SKM-1 treated with dmso at 0.1 percent for 144 hours (cell line): ENCODE data around the gene FGF11.

Experiments
- DNase-seq: peaks from one replicate; lab custom pipeline; 2025; ENCODE audit not compliant: unreplicated experiment; lab: John Stamatoyannopoulos, UW

The FGF11 gene

GRCh38 chr17:7408252-7408727 lies 31.0 kb upstream of the FGF11 start:
- DNase-seq = no peak

- DNase-seq = no peak
Observed at GRCh38 chr17:7408863-7409262, 30.4 kb upstream of the FGF11 start.

GRCh38 chr17:7409716-7410115 lies 29.6 kb upstream of the FGF11 start:
- no peak for DNase-seq

- no peak for DNase-seq
Observed at GRCh38 chr17:7410634-7411426, 28.5 kb upstream of the FGF11 start.

- DNase-seq = no peak
Observed at GRCh38 chr17:7411427-7411750, 27.9 kb upstream of the FGF11 start.

- DNase-seq = no peak
Observed at GRCh38 chr17:7413346-7413985, 25.8 kb upstream of the FGF11 start.

- no peak for DNase-seq
Observed at GRCh38 chr17:7414837-7415236, 24.5 kb upstream of the FGF11 start.

GRCh38 chr17:7415784-7416183 lies 23.5 kb upstream of the FGF11 start:
- DNase-seq = no peak

- DNase-seq = no peak
Observed at GRCh38 chr17:7416323-7416722, 23.0 kb upstream of the FGF11 start.

GRCh38 chr17:7417056-7417655 lies 22.2 kb upstream of the FGF11 start:
- DNase-seq = no peak

GRCh38 chr17:7418472-7419152 lies 20.7 kb upstream of the FGF11 start:
- no peak for DNase-seq

- DNase-seq = no peak
Observed at GRCh38 chr17:7419819-7420610, 19.3 kb upstream of the FGF11 start, which contains the start of gene SPEM1. SPEM1 (plus strand) TSS chr17:7420324; CDS start chr17:7420385, 61 bp downstream.

GRCh38 chr17:7421186-7421585 lies 18.1 kb upstream of the FGF11 start:
- DNase-seq = no peak

GRCh38 chr17:7423679-7424078 lies 15.6 kb upstream of the FGF11 start:
- DNase-seq = no peak

- no peak for DNase-seq
Observed at GRCh38 chr17:7425316-7425715, 14.0 kb upstream of the FGF11 start, which contains the start of gene SPEM2. SPEM2 (plus strand) TSS chr17:7425616; CDS start chr17:7425689, 73 bp downstream.

GRCh38 chr17:7425756-7426155 lies 13.6 kb upstream of the FGF11 start:
- DNase-seq = no peak

- no peak for DNase-seq
Observed at GRCh38 chr17:7426203-7426863, 13.0 kb upstream of the FGF11 start.

- no peak for DNase-seq
Observed at GRCh38 chr17:7426896-7427489, 12.3 kb upstream of the FGF11 start.

- no peak for DNase-seq
Observed at GRCh38 chr17:7427549-7427948, 11.8 kb upstream of the FGF11 start.

GRCh38 chr17:7428557-7428956 lies 10.8 kb upstream of the FGF11 start, which contains the start of gene SPEM3:
SPEM3 (plus strand) TSS chr17:7428857; CDS start chr17:7428903, 46 bp downstream.
- no peak for DNase-seq
